Mononuclear cell (primary cell): ENCODE results near the gene SDCBP2. TPM values are rescaled to one million over a fixed set of nuclear protein-coding genes. Genes with fewer than 3 reads are reported as not detected.

Experiments
- H3K27me3 ChIP-seq: 2 replicates; pipeline ENCODE4 v1.6.0; 2011; ENCODE audit warnings: low read length, control low read depth; ENCODE audit not compliant: insufficient read depth
- H3K4me1 ChIP-seq: 2 replicates; pipeline ENCODE4 v1.5.1; 2011; ENCODE audit warnings: mild to moderate bottlenecking, low read length, control low read depth; ENCODE audit not compliant: insufficient read depth
- H3K4me3 ChIP-seq: 2 replicates; pipeline ENCODE4 v1.5.1; 2011; ENCODE audit warnings: mild to moderate bottlenecking, low read length, moderate library complexity
- H3K9me3 ChIP-seq: 2 replicates; pipeline ENCODE4 v1.5.1; 2011; ENCODE audit warnings: low read depth, mild to moderate bottlenecking, control low read depth, low read length
- total RNA-seq: library from RNA; depleted of rRNA; stranded (reverse); fragments of >200 nt; gene quantifications from one replicate; pipeline ENCODE4 v1.2.3, GENCODE V29; 2012

The SDCBP2 gene
- 0.42 TPM for total RNA-seq

GRCh38 chr20:1328680-1329330 lies at the start of gene SDCBP2:
Gene SDCBP2 (minus strand): TSS chr20:1329139. CDS start chr20:1320416, 8,723 bp downstream.
- H3K27me3 ChIP-seq = no peaks in the 10 kb centered on the region
- peaks cover 30% of the 10 kb centered on the region for H3K4me1 ChIP-seq
- H3K4me3 ChIP-seq = no peak within 1 kb of the TSS
- no peaks in the 10 kb centered on the region for H3K9me3 ChIP-seq

- Histone ChIP-seq H3K4me3 (no peak overlapping the region), H3K4me1 (peaks cover 82% of the 10 kb centered on the region)
These were observed 49.8 kb upstream of the SDCBP2 start for GRCh38 chr20:1378735-1379125.

GRCh38 chr20:1377984-1378734 lies 49.2 kb upstream of the SDCBP2 start:
- H3K27me3 ChIP-seq = no peaks in the 10 kb centered on the region
- peaks cover 80% of the 10 kb centered on the region for H3K4me1 ChIP-seq
- H3K9me3 ChIP-seq = no peaks in the 10 kb centered on the region
- H3K4me3 ChIP-seq = no peak overlapping the region

More at GRCh38 chr20:1378735-1379125, 49.8 kb upstream of the SDCBP2 start:
- H3K9me3 ChIP-seq = no peaks in the 10 kb centered on the region
- H3K27me3 ChIP-seq = no peaks in the 10 kb centered on the region

- Histone ChIP-seq H3K4me1 (peaks cover 73% of the 10 kb centered on the region), H3K4me3 (no peak overlapping the region), H3K9me3 (no peaks in the 10 kb centered on the region), H3K27me3 (no peaks in the 10 kb centered on the region)
These were observed 48.5 kb upstream of the SDCBP2 start for GRCh38 chr20:1377341-1377871.

GRCh38 chr20:1376408-1377270 lies 47.7 kb upstream of the SDCBP2 start:
- H3K27me3 ChIP-seq = no peaks in the 10 kb centered on the region
- H3K4me3 ChIP-seq = no peak overlapping the region
- no peaks in the 10 kb centered on the region for H3K9me3 ChIP-seq
- H3K4me1 ChIP-seq = peaks cover 74% of the 10 kb centered on the region

GRCh38 chr20:1376007-1376406 lies 47.1 kb upstream of the SDCBP2 start:
- Histone ChIP-seq H3K27me3 (no peaks in the 10 kb centered on the region), H3K9me3 (no peaks in the 10 kb centered on the region), H3K4me3 (no peak overlapping the region), H3K4me1 (peaks cover 79% of the 10 kb centered on the region)

- Histone ChIP-seq H3K4me1 (peaks cover 83% of the 10 kb centered on the region), H3K4me3 (no peak overlapping the region), H3K9me3 (no peaks in the 10 kb centered on the region), H3K27me3 (no peaks in the 10 kb centered on the region)
These were observed 46.6 kb upstream of the SDCBP2 start for GRCh38 chr20:1375515-1375914.

GRCh38 chr20:1374246-1374645 lies 45.3 kb upstream of the SDCBP2 start:
- H3K27me3 ChIP-seq = no peaks in the 10 kb centered on the region
- H3K4me1 ChIP-seq = peaks cover 71% of the 10 kb centered on the region
- no peaks in the 10 kb centered on the region for H3K9me3 ChIP-seq
- no peak overlapping the region for H3K4me3 ChIP-seq

GRCh38 chr20:1373614-1374013 lies 44.7 kb upstream of the SDCBP2 start:
- H3K4me1 ChIP-seq = peaks cover 65% of the 10 kb centered on the region
- no peaks in the 10 kb centered on the region for H3K9me3 ChIP-seq
- no peak overlapping the region for H3K4me3 ChIP-seq
- H3K27me3 ChIP-seq = no peaks in the 10 kb centered on the region

- H3K4me3 ChIP-seq = no peak overlapping the region
- H3K9me3 ChIP-seq = no peaks in the 10 kb centered on the region
- H3K27me3 ChIP-seq = no peaks in the 10 kb centered on the region
- H3K4me1 ChIP-seq = peaks cover 59% of the 10 kb centered on the region
These were observed 44.1 kb upstream of the SDCBP2 start for GRCh38 chr20:1373036-1373435.

GRCh38 chr20:1371830-1372539 lies 43.0 kb upstream of the SDCBP2 start:
- Histone ChIP-seq H3K4me1 (peaks cover 49% of the 10 kb centered on the region), H3K9me3 (no peaks in the 10 kb centered on the region), H3K27me3 (no peaks in the 10 kb centered on the region), H3K4me3 (no peak overlapping the region)

- no peaks in the 10 kb centered on the region for H3K27me3 ChIP-seq
- no peak overlapping the region for H3K4me3 ChIP-seq
These were observed 42.4 kb upstream of the SDCBP2 start for GRCh38 chr20:1371202-1371782.

GRCh38 chr20:1370548-1371110 lies 41.7 kb upstream of the SDCBP2 start:
- H3K9me3 ChIP-seq = no peaks in the 10 kb centered on the region
- H3K27me3 ChIP-seq = no peaks in the 10 kb centered on the region
- H3K4me3 ChIP-seq = no peak overlapping the region
- H3K4me1 ChIP-seq = peaks cover 35% of the 10 kb centered on the region

More at GRCh38 chr20:1371202-1371782, 42.4 kb upstream of the SDCBP2 start:
- peaks cover 42% of the 10 kb centered on the region for H3K4me1 ChIP-seq
- H3K9me3 ChIP-seq = no peaks in the 10 kb centered on the region

- H3K4me3 ChIP-seq = no peak overlapping the region
- H3K27me3 ChIP-seq = no peaks in the 10 kb centered on the region
- H3K4me1 ChIP-seq = peaks cover 28% of the 10 kb centered on the region
- no peaks in the 10 kb centered on the region for H3K9me3 ChIP-seq
These were observed 41.0 kb upstream of the SDCBP2 start for GRCh38 chr20:1369970-1370369.
